Prostate gland (tissue), 2 donors: ENCODE data around the gene SLC6A6. TPM values are rescaled to one million over a fixed set of nuclear protein-coding genes. Genes with fewer than 3 reads are reported as not detected.

Experiments
- DNase-seq: peaks from one replicate; pipeline ENCODE4 v3.0.0-alpha.2; 2019; ENCODE audit warnings: low spot score
- H3K27ac ChIP-seq, 2 donors: fragments of 200-600 bp; sonication (generic); 2 replicates each; pipeline ENCODE4 v1.5.1; 2017 to 2019
- H3K27me3 ChIP-seq: fragments of 200-600 bp; sonication (generic); replicated peaks from 2 replicates; pipeline ENCODE4 v1.5.1; 2019; ENCODE audit not compliant: insufficient read depth
- H3K36me3 ChIP-seq, 2 donors: fragments of 200-600 bp; sonication (generic); 1 replicate in 1 of 2; 2 replicates in 1 of 2; pipeline versions ENCODE4 v1.5.1 to v1.8.1; 2017 to 2019
- H3K4me1 ChIP-seq: fragments of 200-600 bp; sonication (generic); replicated peaks from 2 replicates; pipeline ENCODE4 v1.5.1; 2019
- H3K4me3 ChIP-seq, 2 donors: fragments of 200-600 bp; sonication (generic); 2 replicates each; pipeline ENCODE4 v1.5.1; 2017 to 2019
- H3K9me3 ChIP-seq: fragments of 200-600 bp; sonication (generic); 2 replicates; pipeline ENCODE4 v1.5.1; 2017
- CTCF ChIP-seq, 4 experiments: fragments of 200-600 bp in 2 of 4; fragments of 450-650 bp in 2 of 4; sonication (generic) in 2 of 4; IDR thresholded peaks; 1 replicate in 3 of 4; 2 replicates in 1 of 4; pipeline ENCODE4 v1.5.1; 2016 to 2019; ENCODE audit warnings: antibody characterized with exemption in 4 of 4, mild to moderate bottlenecking in 2 of 4, moderate library complexity in 2 of 4
- POLR2A ChIP-seq: fragments of 450-650 bp; IDR thresholded peaks from one replicate; pipeline ENCODE4 v1.6.1; 2016; ENCODE audit warnings: antibody characterized with exemption, mild to moderate bottlenecking
- POLR2AphosphoS5 ChIP-seq: sonication (generic); formaldehyde crosslinking; IDR thresholded peaks from one replicate; pipeline ENCODE4 v1.6.1; 2017; ENCODE audit warnings: antibody characterized with exemption
- WGBS: methylation state at CpG from one replicate; pipeline ENCODE4 v1.1.5; 2018; 5-methylcytosine and 5-hydroxymethylcytosine counted together
- intact Hi-C: fragments of 100-400 bp; cut with DNase I; formaldehyde crosslinking; loops from one replicate; pipeline ENCODE4 v1.14.2; 2022
- total RNA-seq, 2 donors: library from RNA; depleted of rRNA; stranded (reverse); fragments of >200 nt; gene quantifications; one replicate each; pipeline ENCODE4 v1.1.0, GENCODE V29; 2016

The SLC6A6 gene
- total RNA-seq, 2 donors from 2014 or later: 6.9 to 24.5 TPM

- 52% methylated on average over 12 of the region's 12 CpGs for WGBS
- TF ChIP-seq POLR2A (no peak), CTCF (IDR thresholded peaks at IDR 0.05) (no peak), POLR2AphosphoS5 (no peak)
- no peak for DNase-seq
- Histone ChIP-seq H3K36me3 (no peaks in the 10 kb centered on the region), H3K9me3 (no peaks in the 10 kb centered on the region), H3K4me3 (no peak overlapping the region), H3K27me3 (no peaks in the 10 kb centered on the region), H3K27ac (no peak overlapping the region), H3K4me1 (no peaks in the 10 kb centered on the region)
- intact Hi-C loops: no loop called here
Measured at GRCh38 chr3:14511623-14512280, 109.3 kb downstream of the SLC6A6 start.

- 83% methylated on average over 18 of the region's 19 CpGs for WGBS
- DNase-seq: no peak
- H3K4me1 ChIP-seq: no peaks in the 10 kb centered on the region
- H3K27ac ChIP-seq: no peak overlapping the region
- H3K4me3 ChIP-seq: no peak overlapping the region
- no peaks in the 10 kb centered on the region for H3K36me3 ChIP-seq
- intact Hi-C loops: no loop called here
- TF ChIP-seq CTCF (IDR thresholded peaks at IDR 0.05): no peak
- no peak for TF ChIP-seq POLR2AphosphoS5
- no peak for TF ChIP-seq POLR2A
- H3K27me3 ChIP-seq: no peaks in the 10 kb centered on the region
- no peaks in the 10 kb centered on the region for H3K9me3 ChIP-seq
Measured at GRCh38 chr3:14512281-14512941, 110.0 kb downstream of the SLC6A6 start.

GRCh38 chr3:14512942-14513327 is 110.5 kb downstream of the SLC6A6 start:
- intact Hi-C loops: no loop called here
- TF ChIP-seq CTCF (IDR thresholded peaks at IDR 0.05) (no peak), POLR2A (no peak), POLR2AphosphoS5 (no peak)
- DNase-seq: no peak
- H3K4me1 ChIP-seq: no peaks in the 10 kb centered on the region
- H3K27me3 ChIP-seq: no peaks in the 10 kb centered on the region
- WGBS: 69% methylated on average over 9 of the region's 9 CpGs
- no peak overlapping the region for H3K27ac ChIP-seq
- no peaks in the 10 kb centered on the region for H3K36me3 ChIP-seq
- no peak overlapping the region for H3K4me3 ChIP-seq
- H3K9me3 ChIP-seq: no peaks in the 10 kb centered on the region

GRCh38 chr3:14513566-14514322 is 111.3 kb downstream of the SLC6A6 start:
- Histone ChIP-seq H3K4me1 (no peaks in the 10 kb centered on the region), H3K27ac (no peak overlapping the region), H3K27me3 (no peaks in the 10 kb centered on the region), H3K9me3 (no peaks in the 10 kb centered on the region), H3K36me3 (no peaks in the 10 kb centered on the region), H3K4me3 (no peak overlapping the region)
- WGBS: 74% methylated on average over 16 of the region's 18 CpGs
- TF ChIP-seq CTCF (IDR thresholded peaks at IDR 0.05) (no peak), POLR2AphosphoS5 (no peak), POLR2A (no peak)
- no peak for DNase-seq
- intact Hi-C loops: no loop called here
